ENCODE results near the gene CYB561D2.

DNA sequence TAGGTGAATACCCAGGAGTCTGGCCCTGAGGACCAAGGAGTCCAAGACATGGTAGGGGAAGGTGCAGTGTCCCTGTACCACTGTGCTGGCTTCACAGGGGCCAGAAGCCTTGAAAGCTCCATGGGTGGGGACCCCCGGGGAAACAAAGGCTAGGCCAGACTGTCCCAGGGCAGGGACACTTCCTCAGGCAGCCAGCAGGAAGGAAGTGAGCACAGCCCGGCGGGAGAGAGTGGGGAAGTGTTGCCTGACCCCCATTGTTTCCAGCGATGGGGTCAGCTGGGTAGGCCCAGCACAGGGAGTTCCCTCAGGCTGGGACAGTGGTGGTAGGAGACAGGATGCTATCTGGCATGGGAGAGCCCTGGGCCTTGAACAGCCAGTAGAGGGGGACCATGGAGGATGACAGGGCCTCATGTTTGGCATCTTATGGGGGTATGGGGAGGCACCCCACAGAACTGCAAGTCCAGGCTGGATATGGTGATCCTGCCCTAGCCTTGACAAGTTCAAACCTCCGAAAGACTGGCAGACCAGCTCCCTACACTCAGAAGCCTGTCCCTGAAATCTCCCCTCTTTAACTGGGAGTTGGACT lies 27.0 kb upstream of the CYB561D2 start:
- TF ChIP-seq CTCF (IDR thresholded peaks at IDR 0.05) (no peak), POLR2AphosphoS5 (IDR thresholded peaks at IDR 0.05) (peak; percentile 20 to 50 (median 48))
